Ishikawa (cell line): Measurements from ENCODE around the gene DYRK1A.

ENCODE experiments used
- CEBPB ChIP-seq: IDR thresholded peaks from 2 replicates; pipeline ENCODE4 v1.6.1; 2012
- CREB1 ChIP-seq: IDR thresholded peaks from 2 replicates; pipeline ENCODE4 v1.6.1; 2012; ENCODE audit warnings: low read depth
- EGR1 ChIP-seq: IDR thresholded peaks from 2 replicates; pipeline ENCODE4 v1.6.1; 2012
- EP300 ChIP-seq: IDR thresholded peaks from 2 replicates; pipeline ENCODE4 v1.6.1; 2012; ENCODE audit warnings: borderline replicate concordance
- FOXM1 ChIP-seq: IDR thresholded peaks from 2 replicates; pipeline ENCODE4 v1.6.1; 2012; ENCODE audit warnings: low read depth, borderline replicate concordance
- NFIC ChIP-seq: IDR thresholded peaks from 2 replicates; pipeline ENCODE4 v1.6.1; 2012
- RAD21 ChIP-seq: IDR thresholded peaks from 2 replicates; pipeline ENCODE4 v1.6.1; 2012; ENCODE audit warnings: low read depth
- TAF1 ChIP-seq: IDR thresholded peaks from 2 replicates; pipeline ENCODE4 v1.6.1; 2012; ENCODE audit warnings: low read depth, mild to moderate bottlenecking
- TCF12 ChIP-seq: IDR thresholded peaks from 2 replicates; pipeline ENCODE4 v1.6.1; 2012; ENCODE audit warnings: low read depth
- TEAD4 ChIP-seq: IDR thresholded peaks from 2 replicates; pipeline ENCODE4 v1.6.1; 2012
- YY1 ChIP-seq: IDR thresholded peaks from 2 replicates; pipeline ENCODE4 v1.6.1; 2012; ENCODE audit warnings: low read depth
- ZBTB7A ChIP-seq: IDR thresholded peaks from 2 replicates; pipeline ENCODE4 v1.6.1; 2012; ENCODE audit warnings: low read depth
- TF ChIP-seq, protein P1 (sequence below): IDR thresholded peaks from 2 replicates; pipeline ENCODE4 v1.6.1; 2012
- TF ChIP-seq, protein P2 (sequence below): IDR thresholded peaks from 2 replicates; pipeline ENCODE4 v1.6.1; 2012
- TF ChIP-seq, protein P3 (sequence below): IDR thresholded peaks from 2 replicates; pipeline ENCODE4 v1.6.1; 2012; ENCODE audit warnings: low read depth, mild to moderate bottlenecking

DYRK1A gene

DNA sequence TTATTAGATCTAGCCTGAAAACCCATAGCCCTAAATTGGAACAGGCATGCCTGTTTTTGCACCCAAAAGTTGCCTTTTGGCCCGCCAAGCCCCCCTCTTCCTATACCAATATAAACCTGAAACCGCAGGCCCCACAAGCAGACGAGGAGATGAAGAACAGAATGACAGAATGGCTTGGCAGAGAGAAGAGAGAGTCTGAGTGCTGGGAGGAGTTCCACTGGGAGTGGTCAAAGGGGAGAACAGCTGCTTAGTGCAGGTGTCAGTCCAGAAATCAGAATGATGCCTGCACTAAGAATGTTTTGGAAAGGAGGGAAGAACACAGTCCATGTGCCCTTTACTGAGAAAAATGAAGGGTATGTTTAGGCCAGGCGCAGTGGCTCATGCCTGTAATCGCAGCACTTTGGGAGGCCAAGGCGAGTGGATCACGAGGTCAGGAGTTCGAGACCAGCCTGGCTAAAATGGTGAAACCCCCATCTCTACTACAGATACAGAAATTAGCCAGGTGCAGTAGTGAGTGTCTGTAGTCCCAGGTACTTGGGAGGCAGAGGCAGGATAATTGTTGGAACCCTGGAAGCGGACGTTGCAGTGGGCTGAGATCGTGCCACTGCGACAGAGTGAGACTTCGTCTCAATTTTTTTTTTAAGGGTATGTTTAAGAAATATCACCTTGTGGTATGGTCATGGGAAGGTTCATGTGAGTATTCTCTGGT lies 9.4 kb downstream of the DYRK1A start:
- no peak for TF ChIP-seq EGR1
- no peak for TF ChIP-seq CEBPB

DNA sequence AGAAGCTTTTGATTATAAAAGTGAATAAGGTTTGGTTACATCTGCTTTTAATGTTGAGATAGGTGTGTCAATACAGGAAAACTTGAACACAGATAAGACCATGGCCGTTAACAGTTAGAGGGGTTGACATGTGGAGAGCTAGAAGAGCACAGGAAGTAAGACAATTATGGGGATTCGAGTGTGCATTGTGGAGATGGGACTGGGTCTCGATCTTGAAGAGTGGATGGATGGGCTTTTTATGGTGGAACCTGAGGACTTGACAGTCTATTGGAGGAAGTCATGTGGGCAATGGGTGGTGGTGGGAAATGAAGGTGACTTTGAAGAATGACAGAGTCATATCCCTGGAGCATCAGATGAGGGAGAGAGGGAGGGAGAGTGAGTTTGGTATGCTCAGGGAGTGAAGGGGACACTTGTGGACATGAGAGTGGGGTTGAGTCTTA lies 12.1 kb downstream of the DYRK1A start:
- TF ChIP-seq EP300 (no peak), NFIC (no peak), YY1 (no peak), FOXM1 (no peak), CEBPB (no peak), CREB1 (no peak), TCF12 (no peak), RAD21 (no peak)
- TF ChIP-seq, protein P1, sequence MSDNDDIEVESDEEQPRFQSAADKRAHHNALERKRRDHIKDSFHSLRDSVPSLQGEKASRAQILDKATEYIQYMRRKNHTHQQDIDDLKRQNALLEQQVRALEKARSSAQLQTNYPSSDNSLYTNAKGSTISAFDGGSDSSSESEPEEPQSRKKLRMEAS: no peak
- TF ChIP-seq, protein P2, sequence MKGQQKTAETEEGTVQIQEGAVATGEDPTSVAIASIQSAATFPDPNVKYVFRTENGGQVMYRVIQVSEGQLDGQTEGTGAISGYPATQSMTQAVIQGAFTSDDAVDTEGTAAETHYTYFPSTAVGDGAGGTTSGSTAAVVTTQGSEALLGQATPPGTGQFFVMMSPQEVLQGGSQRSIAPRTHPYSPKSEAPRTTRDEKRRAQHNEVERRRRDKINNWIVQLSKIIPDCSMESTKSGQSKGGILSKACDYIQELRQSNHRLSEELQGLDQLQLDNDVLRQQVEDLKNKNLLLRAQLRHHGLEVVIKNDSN: no peak

DNA sequence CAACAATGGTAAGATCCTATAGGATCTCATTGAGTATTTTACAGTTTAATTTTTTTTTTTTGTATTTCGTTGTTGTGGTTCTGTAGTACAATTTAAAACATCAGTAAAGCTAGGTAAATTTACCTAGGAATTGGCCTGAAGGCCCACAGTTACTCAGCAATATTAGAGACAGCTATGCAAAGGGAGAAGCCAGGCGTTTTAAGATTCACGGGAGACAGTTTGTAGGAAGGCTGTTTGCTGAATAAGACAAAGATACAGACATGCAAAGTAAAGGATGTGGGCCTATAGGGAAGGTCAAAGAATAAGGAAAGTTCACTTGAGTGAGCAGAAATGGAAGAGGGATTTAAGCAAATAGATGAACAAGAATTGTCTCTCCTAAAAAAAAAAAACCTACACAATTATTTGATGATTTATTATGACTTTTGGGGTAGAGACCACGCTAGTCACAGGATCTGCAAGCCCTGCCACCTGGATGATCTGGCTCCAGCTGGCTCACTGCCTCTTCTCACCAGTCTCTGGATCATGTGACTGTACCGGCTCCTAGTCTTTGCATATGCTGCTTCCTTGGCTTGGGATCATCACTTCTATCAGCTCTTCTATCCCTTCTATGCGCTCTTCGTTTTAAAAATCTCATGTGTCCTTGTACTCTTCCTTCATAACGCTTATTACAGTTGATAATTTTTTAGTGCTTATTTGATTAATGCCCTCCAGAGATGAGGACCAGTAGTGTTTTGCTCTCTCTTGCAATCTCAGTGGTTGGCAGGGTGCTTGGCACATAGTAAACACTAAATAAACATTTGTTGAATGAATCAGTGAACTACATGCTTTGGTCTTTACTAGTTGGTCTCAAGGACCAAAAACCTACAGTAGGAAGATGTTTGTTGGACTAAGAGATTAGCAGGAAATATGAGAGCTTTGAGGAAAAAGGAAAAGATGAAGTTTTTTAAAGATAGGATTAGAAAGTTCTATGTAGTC lies 14.1 kb downstream of the DYRK1A start:
- TF ChIP-seq ZBTB7A (no peak), RAD21 (no peak), EP300 (no peak)
- TF ChIP-seq, protein P2: peak; percentile 54

DNA sequence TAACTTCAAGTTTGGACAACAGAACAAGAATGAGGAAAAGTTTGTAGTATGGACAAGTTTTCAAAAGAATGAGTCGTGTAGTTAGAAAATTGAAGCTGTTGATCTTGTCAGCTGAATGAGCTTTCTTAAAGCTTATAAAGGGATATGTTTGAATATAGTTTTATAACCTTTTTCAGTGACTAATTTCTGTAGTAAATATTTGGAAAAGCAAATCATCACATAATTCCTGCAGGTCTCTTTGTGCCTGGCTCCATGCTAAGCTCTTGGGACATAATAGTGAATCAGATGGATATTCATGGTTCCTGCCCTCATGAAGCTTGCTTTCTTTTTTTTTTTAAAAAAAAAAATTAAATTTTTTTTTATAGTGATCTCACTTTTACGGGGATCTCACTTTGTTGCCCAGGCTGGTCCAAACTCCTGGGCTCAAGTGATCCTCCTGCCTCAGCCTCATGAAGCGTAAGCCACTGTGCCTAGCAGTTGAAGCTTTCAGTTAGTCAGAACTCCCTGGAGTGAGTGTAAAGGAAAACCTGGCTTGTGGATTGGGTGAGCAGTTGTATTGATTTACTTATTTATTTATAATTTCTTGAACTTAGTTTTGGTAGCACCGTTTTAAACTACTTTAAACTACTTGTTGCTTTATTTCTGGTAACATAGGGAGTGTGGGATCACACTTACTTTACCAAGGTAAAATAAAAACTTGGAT lies 15.5 kb downstream of the DYRK1A start:
- no peak for TF ChIP-seq FOXM1
- no peak for TF ChIP-seq ZBTB7A
- TF ChIP-seq CREB1: no peak
- TF ChIP-seq, protein P3, sequence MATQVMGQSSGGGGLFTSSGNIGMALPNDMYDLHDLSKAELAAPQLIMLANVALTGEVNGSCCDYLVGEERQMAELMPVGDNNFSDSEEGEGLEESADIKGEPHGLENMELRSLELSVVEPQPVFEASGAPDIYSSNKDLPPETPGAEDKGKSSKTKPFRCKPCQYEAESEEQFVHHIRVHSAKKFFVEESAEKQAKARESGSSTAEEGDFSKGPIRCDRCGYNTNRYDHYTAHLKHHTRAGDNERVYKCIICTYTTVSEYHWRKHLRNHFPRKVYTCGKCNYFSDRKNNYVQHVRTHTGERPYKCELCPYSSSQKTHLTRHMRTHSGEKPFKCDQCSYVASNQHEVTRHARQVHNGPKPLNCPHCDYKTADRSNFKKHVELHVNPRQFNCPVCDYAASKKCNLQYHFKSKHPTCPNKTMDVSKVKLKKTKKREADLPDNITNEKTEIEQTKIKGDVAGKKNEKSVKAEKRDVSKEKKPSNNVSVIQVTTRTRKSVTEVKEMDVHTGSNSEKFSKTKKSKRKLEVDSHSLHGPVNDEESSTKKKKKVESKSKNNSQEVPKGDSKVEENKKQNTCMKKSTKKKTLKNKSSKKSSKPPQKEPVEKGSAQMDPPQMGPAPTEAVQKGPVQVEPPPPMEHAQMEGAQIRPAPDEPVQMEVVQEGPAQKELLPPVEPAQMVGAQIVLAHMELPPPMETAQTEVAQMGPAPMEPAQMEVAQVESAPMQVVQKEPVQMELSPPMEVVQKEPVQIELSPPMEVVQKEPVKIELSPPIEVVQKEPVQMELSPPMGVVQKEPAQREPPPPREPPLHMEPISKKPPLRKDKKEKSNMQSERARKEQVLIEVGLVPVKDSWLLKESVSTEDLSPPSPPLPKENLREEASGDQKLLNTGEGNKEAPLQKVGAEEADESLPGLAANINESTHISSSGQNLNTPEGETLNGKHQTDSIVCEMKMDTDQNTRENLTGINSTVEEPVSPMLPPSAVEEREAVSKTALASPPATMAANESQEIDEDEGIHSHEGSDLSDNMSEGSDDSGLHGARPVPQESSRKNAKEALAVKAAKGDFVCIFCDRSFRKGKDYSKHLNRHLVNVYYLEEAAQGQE: no peak
- no peak for TF ChIP-seq RAD21
- TF ChIP-seq, protein P2: no peak
- no peak for TF ChIP-seq EGR1
- no peak for TF ChIP-seq TCF12
- TF ChIP-seq, protein P1: no peak
- no peak for TF ChIP-seq EP300
- TF ChIP-seq YY1: no peak
- no peak for TF ChIP-seq TEAD4
- no peak for TF ChIP-seq NFIC
- TF ChIP-seq TAF1: no peak

DNA sequence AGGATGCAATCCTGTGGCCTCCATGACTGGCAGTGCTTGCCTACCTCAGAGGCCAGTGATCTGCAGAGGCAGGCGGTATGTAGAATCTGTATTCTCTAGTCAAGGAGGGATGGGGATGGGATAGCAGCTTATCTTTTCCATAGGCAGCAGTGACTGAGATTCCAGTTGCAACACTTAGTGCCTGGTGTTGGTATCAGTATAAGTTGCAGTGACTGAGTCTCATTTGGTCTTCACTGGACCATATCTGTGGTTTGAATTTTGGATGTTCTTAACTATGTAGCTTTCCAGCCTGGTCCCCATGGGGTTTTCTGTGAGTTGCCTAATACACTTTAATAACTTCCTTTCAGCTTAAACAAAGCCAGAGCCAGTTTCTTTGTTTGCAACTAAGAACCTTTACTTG lies 16.5 kb downstream of the DYRK1A start:
- TF ChIP-seq YY1 (no peak), FOXM1 (no peak), TAF1 (no peak), CEBPB (no peak), ZBTB7A (no peak), NFIC (no peak), EP300 (no peak)
- TF ChIP-seq, protein P1: no peak
- TF ChIP-seq, protein P3: no peak
